ENCODE results near the gene PTP4A2. TPM values are rescaled to one million over a fixed set of nuclear protein-coding genes. Genes with fewer than 3 reads are reported as not detected.

The PTP4A2 gene
- polyA plus RNA-seq, 1 experiment: 239 TPM

- DNase-seq (ENCODE audit: low read depth): no peak
- H3K4me3 ChIP-seq (ENCODE audit: low read depth, low read length): no peak overlapping the region
- H3K27me3 ChIP-seq (ENCODE audit: control insufficient read depth, insufficient read depth, low read length): no peaks in the 10 kb centered on the region
- ChIA-PET POLR2A (interaction anchor here (0.6 kb wide), 1 partner anchor 207 kb away, joined by 9 read pairs; no protein-coding TSS in a partner anchor), CTCF (interaction anchor here (0.7 to 1.4 kb wide), 3 partner anchors 15 to 65 kb away, joined by 3 to 4 read pairs (median 3); partner anchors contain the start of gene PTP4A2)
- no peaks in the 10 kb centered on the region for H3K36me3 ChIP-seq (ENCODE audit: control insufficient read depth, insufficient read depth, low read length)
- TF ChIP-seq CTCF (IDR thresholded peaks at IDR 0.05; ENCODE audit: insufficient read depth, low read depth, low read length): no peak
Observed at GRCh38 chr1:31957701-31958674, 19.8 kb upstream of the PTP4A2 start.

- DNase-seq (ENCODE audit: low read depth): peak; percentile 97
- no peaks in the 10 kb centered on the region for H3K27me3 ChIP-seq (ENCODE audit: control insufficient read depth, insufficient read depth, low read length)
- CTCF ChIA-PET: interaction anchor here (0.8 to 6.8 kb wide), 7 partner anchors 7 to 252 kb away, joined by 3 to 42 read pairs (median 7); partner anchors contain the start of genes COL16A1 and PTP4A2
- no peak overlapping the region for H3K4me3 ChIP-seq (ENCODE audit: low read depth, low read length)
- TF ChIP-seq CTCF (IDR thresholded peaks at IDR 0.05; ENCODE audit: insufficient read depth, low read depth, low read length): peak; percentile 62
- no peaks in the 10 kb centered on the region for H3K36me3 ChIP-seq (ENCODE audit: control insufficient read depth, insufficient read depth, low read length)
- POLR2A ChIA-PET: interaction anchor here (0.7 to 1.5 kb wide), 4 partner anchors 12 to 241 kb away, joined by 3 to 8 read pairs (median 4); partner anchors contain the start of gene PTP4A2
Observed at GRCh38 chr1:31955917-31956736, 18.0 kb upstream of the PTP4A2 start.

- no peaks in the 10 kb centered on the region for H3K27me3 ChIP-seq (ENCODE audit: control insufficient read depth, insufficient read depth, low read length)
- peak; percentile 79 for DNase-seq (ENCODE audit: low read depth)
Observed at GRCh38 chr1:31954607-31955283, 16.6 kb upstream of the PTP4A2 start.

GRCh38 chr1:31952825-31953220 is 14.7 kb upstream of the PTP4A2 start:
- Histone ChIP-seq H3K4me3 (ENCODE audit: low read depth, low read length) (no peak overlapping the region), H3K27me3 (ENCODE audit: control insufficient read depth, insufficient read depth, low read length) (no peaks in the 10 kb centered on the region), H3K36me3 (ENCODE audit: control insufficient read depth, insufficient read depth, low read length) (no peaks in the 10 kb centered on the region)
- CTCF ChIA-PET: interaction anchor here (1.1 to 6.8 kb wide), 3 partner anchors 11 to 120 kb away, joined by 3 to 42 read pairs (median 30); partner anchors contain the start of genes PTP4A2 and TMEM39B
- no peak for DNase-seq (ENCODE audit: low read depth)
- TF ChIP-seq CTCF (IDR thresholded peaks at IDR 0.05; ENCODE audit: insufficient read depth, low read depth, low read length): no peak
- POLR2A ChIA-PET: no interaction called here

More at GRCh38 chr1:31954607-31955283, 16.6 kb upstream of the PTP4A2 start:
- CTCF ChIA-PET: interaction anchor here (0.5 to 6.8 kb wide), 5 partner anchors 9 to 76 kb away, joined by 3 to 42 read pairs (median 17); partner anchors contain the start of gene PTP4A2
- POLR2A ChIA-PET: interaction anchor here (0.6 to 1.5 kb wide), 3 partner anchors 17 to 155 kb away, joined by 3 to 8 read pairs (median 3); partner anchors contain the start of gene PTP4A2
- H3K36me3 ChIP-seq (ENCODE audit: control insufficient read depth, insufficient read depth, low read length): no peaks in the 10 kb centered on the region
- TF ChIP-seq CTCF (IDR thresholded peaks at IDR 0.05; ENCODE audit: insufficient read depth, low read depth, low read length): no peak
- H3K4me3 ChIP-seq (ENCODE audit: low read depth, low read length): no peak overlapping the region
